Measurements from ENCODE around the gene HDGFL1. TPM values are rescaled to one million over a fixed set of nuclear protein-coding genes. Genes with fewer than 3 reads are reported as not detected.

HDGFL1 gene
- total and polyA plus RNA-seq, 12 donors: not detected

- TF ChIP-seq CTCF (IDR thresholded peaks at IDR 0.05): no peak
- TF ChIP-seq POLR2A (IDR thresholded peaks at IDR 0.05): no peak
- Histone ChIP-seq H3K36me3 (replicated peaks in 1 of 2) (no peaks in the 10 kb centered on the region), H3K9me3 (replicated peaks in 1 of 3) (no peaks in the 10 kb centered on the region), H3K4me1 (replicated peaks in 1 of 2) (no peaks in the 10 kb centered on the region), H3K27me3 (no peaks in the 10 kb centered on the region), H3K4me3 (no peak overlapping the region), H3K27ac (no peak overlapping the region)
- intact Hi-C loops (cut with DNase I): no loop called here
- no peak for DNase-seq
- WGBS, 4 donors: 91 to 96% (median 94%) methylated on average over 6 of the region's 6 CpGs
Observed at GRCh38 chr6:22568854-22569253, 512 bp upstream of the HDGFL1 start.

DNA sequence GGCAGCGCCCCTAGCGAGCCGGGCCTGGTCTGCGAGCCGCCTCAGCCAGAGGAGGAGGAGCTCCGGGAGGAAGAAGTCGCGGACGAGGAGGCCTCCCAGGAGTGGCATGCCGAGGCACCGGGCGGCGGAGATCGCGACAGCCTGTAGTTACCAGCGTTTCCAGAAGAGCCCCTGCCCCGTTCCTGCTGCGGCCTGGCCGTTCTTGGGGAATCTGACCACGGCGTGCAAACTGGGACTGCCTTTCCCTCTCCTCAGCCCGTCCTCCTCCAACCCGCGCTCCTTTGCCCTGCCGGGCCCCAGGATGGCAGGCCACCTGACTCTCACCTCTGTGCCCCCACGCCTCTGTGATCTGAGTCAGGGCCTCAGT lies 802 bp downstream of the HDGFL1 start:
- DNase-seq: no peak
- Histone ChIP-seq H3K36me3 (replicated peaks in 1 of 2) (no peaks in the 10 kb centered on the region), H3K4me3 (no peak overlapping the region), H3K27me3 (no peaks in the 10 kb centered on the region), H3K27ac (no peak overlapping the region), H3K9me3 (replicated peaks in 1 of 3) (no peaks in the 10 kb centered on the region), H3K4me1 (replicated peaks in 1 of 2) (no peaks in the 10 kb centered on the region)
- TF ChIP-seq CTCF (IDR thresholded peaks at IDR 0.05): no peak
- TF ChIP-seq POLR2A (IDR thresholded peaks at IDR 0.05): no peak
- intact Hi-C loops (cut with DNase I): no loop called here
- WGBS, 4 donors: 89 to 93% (median 92%) methylated on average over 18 to 26 of the region's 26 CpGs

- 59 to 85% (median 66%) methylated on average over 2 of the region's 2 CpGs for WGBS, 4 donors
Observed at GRCh38 chr6:22575190-22575589, 5.8 kb downstream of the HDGFL1 start.

GRCh38 chr6:22579439-22579838 lies 10.1 kb downstream of the HDGFL1 start:
- WGBS, 4 donors: 76 to 85% (median 79%) methylated on average over 5 of the region's 5 CpGs
- no peaks in the 10 kb centered on the region for H3K4me1 ChIP-seq (replicated peaks in 1 of 2)
- no peaks in the 10 kb centered on the region for H3K9me3 ChIP-seq (replicated peaks in 1 of 3)

More at GRCh38 chr6:22575190-22575589, 5.8 kb downstream of the HDGFL1 start:
- no peak for TF ChIP-seq CTCF (IDR thresholded peaks at IDR 0.05)
- no peak for TF ChIP-seq POLR2A (IDR thresholded peaks at IDR 0.05)
- Histone ChIP-seq H3K4me1 (replicated peaks in 1 of 2) (no peaks in the 10 kb centered on the region), H3K27ac (no peak overlapping the region), H3K27me3 (no peaks in the 10 kb centered on the region), H3K4me3 (no peak overlapping the region), H3K36me3 (replicated peaks in 1 of 2) (no peaks in the 10 kb centered on the region), H3K9me3 (replicated peaks in 1 of 3) (no peaks in the 10 kb centered on the region)
- DNase-seq: no peak
- intact Hi-C loops (cut with DNase I): no loop called here

More at GRCh38 chr6:22579439-22579838, 10.1 kb downstream of the HDGFL1 start:
- H3K4me3 ChIP-seq: no peak overlapping the region
- no peak overlapping the region for H3K27ac ChIP-seq
- no peak for DNase-seq
- H3K27me3 ChIP-seq: no peaks in the 10 kb centered on the region
- intact Hi-C loops (cut with DNase I): no loop called here
- H3K36me3 ChIP-seq (replicated peaks in 1 of 2): no peaks in the 10 kb centered on the region
- TF ChIP-seq CTCF (IDR thresholded peaks at IDR 0.05): no peak
- TF ChIP-seq POLR2A (IDR thresholded peaks at IDR 0.05): no peak
